ENCODE data around the gene CLPSL1. TPM values are rescaled to one million over a fixed set of nuclear protein-coding genes. Genes with fewer than 3 reads are reported as not detected.

Gene CLPSL1
- total and polyA plus RNA-seq, 2 of the 13 experiments (the other 11 are each of a cell fraction or from before 2014, with no cell fraction given): not detected

DNA sequence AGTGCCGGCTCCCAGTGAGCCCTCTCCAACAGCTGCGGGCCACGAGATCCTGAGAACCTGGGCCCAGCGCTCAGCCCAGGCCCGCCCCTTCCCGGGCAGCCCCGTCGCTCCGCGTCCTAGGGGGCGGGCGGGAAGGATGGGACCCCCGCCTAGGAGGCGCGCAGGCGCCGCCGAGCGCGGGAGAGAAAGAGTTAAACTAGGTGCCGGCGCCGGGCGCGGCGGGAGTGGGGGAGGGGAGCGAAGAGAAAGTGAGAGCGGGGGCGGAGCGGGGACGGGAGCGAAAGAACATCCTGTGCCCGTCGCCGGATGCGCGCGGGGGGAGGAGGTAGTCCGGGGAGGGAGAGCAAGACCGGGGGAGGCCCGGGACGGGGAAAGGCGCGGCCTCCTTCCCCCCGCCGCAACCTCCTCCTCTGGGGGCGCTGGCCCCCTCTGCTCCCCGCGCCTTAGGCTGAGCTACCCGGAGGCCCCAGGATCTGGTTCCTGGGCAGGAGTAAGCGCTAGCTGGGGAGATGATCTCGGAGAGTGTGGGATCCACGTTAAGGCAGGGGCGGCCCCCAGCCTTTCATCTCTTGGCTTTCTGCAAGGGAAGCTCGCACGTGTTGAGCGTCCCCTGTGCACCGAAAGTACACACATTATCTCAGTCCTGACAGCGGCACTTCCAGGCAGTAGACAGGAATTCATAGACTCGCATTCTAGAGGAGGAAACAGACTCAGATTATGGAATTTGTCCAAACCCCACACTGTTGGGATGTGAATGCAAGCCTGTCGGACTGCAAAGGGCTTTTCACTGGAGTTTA lies 48.9 kb upstream of the CLPSL1 start (continued):
- TF ChIP-seq ZNF264 (CRISPR knock-in tag; IDR thresholded peaks at IDR 0.05): peak; percentile 21; the same call in 1 of the 2 replicates
- TF ChIP-seq NAIF1 (CRISPR knock-in tag; IDR thresholded peaks at IDR 0.05; ENCODE audit: borderline replicate concordance): peak; percentile 82
- TF ChIP-seq FOXM1 (CRISPR knock-in tag; IDR thresholded peaks at IDR 0.05): no peak
- TF ChIP-seq, protein P1, sequence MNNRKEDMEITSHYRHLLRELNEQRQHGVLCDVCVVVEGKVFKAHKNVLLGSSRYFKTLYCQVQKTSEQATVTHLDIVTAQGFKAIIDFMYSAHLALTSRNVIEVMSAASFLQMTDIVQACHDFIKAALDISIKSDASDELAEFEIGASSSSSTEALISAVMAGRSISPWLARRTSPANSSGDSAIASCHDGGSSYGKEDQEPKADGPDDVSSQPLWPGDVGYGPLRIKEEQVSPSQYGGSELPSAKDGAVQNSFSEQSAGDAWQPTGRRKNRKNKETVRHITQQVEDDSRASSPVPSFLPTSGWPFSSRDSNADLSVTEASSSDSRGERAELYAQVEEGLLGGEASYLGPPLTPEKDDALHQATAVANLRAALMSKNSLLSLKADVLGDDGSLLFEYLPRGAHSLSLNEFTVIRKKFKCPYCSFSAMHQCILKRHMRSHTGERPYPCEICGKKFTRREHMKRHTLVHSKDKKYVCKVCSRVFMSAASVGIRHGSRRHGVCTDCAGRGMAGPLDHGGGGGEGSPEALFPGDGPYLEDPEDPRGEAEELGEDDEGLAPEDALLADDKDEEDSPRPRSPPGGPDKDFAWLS (CRISPR knock-in tag; IDR thresholded peaks at IDR 0.05; ENCODE audit: borderline replicate concordance): no peak
- TF ChIP-seq ISL2 (CRISPR knock-in tag; IDR thresholded peaks at IDR 0.05): peak; percentile 62
- TF ChIP-seq EEA1 (CRISPR knock-in tag; IDR thresholded peaks at IDR 0.05; ENCODE audit: borderline replicate concordance): no peak
- peak; percentile 96 for TF ChIP-seq ZNF589 (CRISPR knock-in tag; conservative IDR thresholded peaks at IDR 0.05)
- peak; percentile 88; the same call in 1 of the 2 replicates for TF ChIP-seq ZNF891 (CRISPR knock-in tag; IDR thresholded peaks at IDR 0.05)
- peak; percentile 53 for TF ChIP-seq HOXA3 (CRISPR knock-in tag; IDR thresholded peaks at IDR 0.05)
- TF ChIP-seq, protein P2, sequence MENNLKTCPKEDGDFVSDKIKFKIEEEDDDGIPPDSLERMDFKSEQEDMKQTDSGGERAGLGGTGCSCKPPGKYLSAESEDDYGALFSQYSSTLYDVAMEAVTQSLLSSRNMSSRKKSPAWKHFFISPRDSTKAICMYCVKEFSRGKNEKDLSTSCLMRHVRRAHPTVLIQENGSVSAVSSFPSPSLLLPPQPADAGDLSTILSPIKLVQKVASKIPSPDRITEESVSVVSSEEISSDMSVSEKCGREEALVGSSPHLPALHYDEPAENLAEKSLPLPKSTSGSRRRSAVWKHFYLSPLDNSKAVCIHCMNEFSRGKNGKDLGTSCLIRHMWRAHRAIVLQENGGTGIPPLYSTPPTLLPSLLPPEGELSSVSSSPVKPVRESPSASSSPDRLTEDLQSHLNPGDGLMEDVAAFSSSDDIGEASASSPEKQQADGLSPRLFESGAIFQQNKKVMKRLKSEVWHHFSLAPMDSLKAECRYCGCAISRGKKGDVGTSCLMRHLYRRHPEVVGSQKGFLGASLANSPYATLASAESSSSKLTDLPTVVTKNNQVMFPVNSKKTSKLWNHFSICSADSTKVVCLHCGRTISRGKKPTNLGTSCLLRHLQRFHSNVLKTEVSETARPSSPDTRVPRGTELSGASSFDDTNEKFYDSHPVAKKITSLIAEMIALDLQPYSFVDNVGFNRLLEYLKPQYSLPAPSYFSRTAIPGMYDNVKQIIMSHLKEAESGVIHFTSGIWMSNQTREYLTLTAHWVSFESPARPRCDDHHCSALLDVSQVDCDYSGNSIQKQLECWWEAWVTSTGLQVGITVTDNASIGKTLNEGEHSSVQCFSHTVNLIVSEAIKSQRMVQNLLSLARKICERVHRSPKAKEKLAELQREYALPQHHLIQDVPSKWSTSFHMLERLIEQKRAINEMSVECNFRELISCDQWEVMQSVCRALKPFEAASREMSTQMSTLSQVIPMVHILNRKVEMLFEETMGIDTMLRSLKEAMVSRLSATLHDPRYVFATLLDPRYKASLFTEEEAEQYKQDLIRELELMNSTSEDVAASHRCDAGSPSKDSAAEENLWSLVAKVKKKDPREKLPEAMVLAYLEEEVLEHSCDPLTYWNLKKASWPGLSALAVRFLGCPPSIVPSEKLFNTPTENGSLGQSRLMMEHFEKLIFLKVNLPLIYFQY (CRISPR knock-in tag; IDR thresholded peaks at IDR 0.05; ENCODE audit: borderline replicate concordance): peak; percentile 29; the same call in 1 of the 2 replicates
- TF ChIP-seq ZNF816 (CRISPR knock-in tag; IDR thresholded peaks at IDR 0.05; ENCODE audit: borderline replicate concordance): no peak
- TF ChIP-seq ZNF772 (CRISPR knock-in tag; IDR thresholded peaks at IDR 0.05): no peak
- TF ChIP-seq SP140L (CRISPR knock-in tag; IDR thresholded peaks at IDR 0.05; ENCODE audit: borderline replicate concordance): no peak
- TF ChIP-seq KLF6 (CRISPR knock-in tag; IDR thresholded peaks at IDR 0.05): peak; percentile 87; the same call in 1 of the 2 replicates
- TF ChIP-seq, protein P3, sequence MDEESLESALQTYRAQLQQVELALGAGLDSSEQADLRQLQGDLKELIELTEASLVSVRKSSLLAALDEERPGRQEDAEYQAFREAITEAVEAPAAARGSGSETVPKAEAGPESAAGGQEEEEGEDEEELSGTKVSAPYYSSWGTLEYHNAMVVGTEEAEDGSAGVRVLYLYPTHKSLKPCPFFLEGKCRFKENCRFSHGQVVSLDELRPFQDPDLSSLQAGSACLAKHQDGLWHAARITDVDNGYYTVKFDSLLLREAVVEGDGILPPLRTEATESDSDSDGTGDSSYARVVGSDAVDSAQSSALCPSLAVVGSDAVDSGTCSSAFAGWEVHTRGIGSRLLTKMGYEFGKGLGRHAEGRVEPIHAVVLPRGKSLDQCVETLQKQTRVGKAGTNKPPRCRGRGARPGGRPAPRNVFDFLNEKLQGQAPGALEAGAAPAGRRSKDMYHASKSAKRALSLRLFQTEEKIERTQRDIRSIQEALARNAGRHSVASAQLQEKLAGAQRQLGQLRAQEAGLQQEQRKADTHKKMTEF (CRISPR knock-in tag; IDR thresholded peaks at IDR 0.05): peak; percentile 99
- TF ChIP-seq ZNF547 (CRISPR knock-in tag; IDR thresholded peaks at IDR 0.05): peak; percentile 37; the same call in 1 of the 2 replicates
- no peak for TF ChIP-seq MAFF (IDR thresholded peaks at IDR 0.05; ENCODE audit: low read depth, low read length)
- TF ChIP-seq BORCS8-MEF2B (CRISPR knock-in tag; IDR thresholded peaks at IDR 0.05): peak; percentile 76
- peak; percentile 36 for TF ChIP-seq MEF2D (CRISPR knock-in tag; IDR thresholded peaks at IDR 0.05)
- TF ChIP-seq, protein P4, sequence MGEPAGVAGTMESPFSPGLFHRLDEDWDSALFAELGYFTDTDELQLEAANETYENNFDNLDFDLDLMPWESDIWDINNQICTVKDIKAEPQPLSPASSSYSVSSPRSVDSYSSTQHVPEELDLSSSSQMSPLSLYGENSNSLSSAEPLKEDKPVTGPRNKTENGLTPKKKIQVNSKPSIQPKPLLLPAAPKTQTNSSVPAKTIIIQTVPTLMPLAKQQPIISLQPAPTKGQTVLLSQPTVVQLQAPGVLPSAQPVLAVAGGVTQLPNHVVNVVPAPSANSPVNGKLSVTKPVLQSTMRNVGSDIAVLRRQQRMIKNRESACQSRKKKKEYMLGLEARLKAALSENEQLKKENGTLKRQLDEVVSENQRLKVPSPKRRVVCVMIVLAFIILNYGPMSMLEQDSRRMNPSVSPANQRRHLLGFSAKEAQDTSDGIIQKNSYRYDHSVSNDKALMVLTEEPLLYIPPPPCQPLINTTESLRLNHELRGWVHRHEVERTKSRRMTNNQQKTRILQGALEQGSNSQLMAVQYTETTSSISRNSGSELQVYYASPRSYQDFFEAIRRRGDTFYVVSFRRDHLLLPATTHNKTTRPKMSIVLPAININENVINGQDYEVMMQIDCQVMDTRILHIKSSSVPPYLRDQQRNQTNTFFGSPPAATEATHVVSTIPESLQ (CRISPR knock-in tag; conservative IDR thresholded peaks at IDR 0.05): no peak
- no peak for TF ChIP-seq CENPT (CRISPR knock-in tag; IDR thresholded peaks at IDR 0.05; ENCODE audit: low read depth)
